ENCODE results near the gene FAM53B. TPM values are rescaled to one million over a fixed set of nuclear protein-coding genes. Genes with fewer than 3 reads are reported as not detected.

Gene FAM53B
- total RNA-seq, 2 experiments from 2014 or later, result 56.6 to 58.5 TPM

DNA sequence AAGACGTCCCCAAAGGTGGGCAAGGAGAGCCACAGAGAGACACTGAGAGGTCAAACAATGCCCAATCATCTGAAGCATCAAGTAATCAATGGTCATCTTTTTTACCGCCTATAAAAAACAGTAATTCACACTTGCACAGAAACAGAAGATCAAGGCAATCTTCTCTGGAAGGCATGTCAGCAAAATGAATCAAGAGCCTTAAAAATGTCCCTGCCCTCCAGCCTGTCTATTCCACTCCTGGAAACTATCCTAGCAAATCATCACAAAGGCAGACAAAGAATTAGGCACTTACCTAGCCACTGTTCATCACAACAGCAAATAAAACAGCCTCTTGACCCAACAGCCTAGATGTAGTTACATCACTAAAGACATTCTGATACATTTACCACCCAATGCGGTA is 48.9 kb downstream of the FAM53B start:
- POLR2A ChIA-PET, result no interaction called here
- Histone ChIP-seq H3K4me1 (ENCODE audit: insufficient read depth, low read length, poor library complexity, severe bottlenecking) (peaks cover 39% of the 10 kb centered on the region), H3K4me3 (ENCODE audit: low read depth, low read length, poor library complexity, severe bottlenecking) (no peak overlapping the region), H3K36me3 (ENCODE audit: insufficient read depth, low read length) (peaks cover 88% of the 10 kb centered on the region), H3K9me3 (ENCODE audit: low read length) (no peaks in the 10 kb centered on the region), H2AFZ (ENCODE audit: low read length) (no peak overlapping the region), H4K20me1 (ENCODE audit: insufficient read depth, low read length) (no peaks in the 10 kb centered on the region), H3K4me2 (ENCODE audit: low read length) (no peak overlapping the region), H3K79me2 (ENCODE audit: insufficient read depth, low read depth, low read length) (no peaks in the 10 kb centered on the region; the same call in 1 of the 2 replicates), H3K9me2 (ENCODE audit: insufficient read depth, low read length) (no peaks in the 10 kb centered on the region), H3K27ac (ENCODE audit: low read depth, low read length, poor library complexity, severe bottlenecking) (no peak overlapping the region)
- CTCF ChIA-PET (ENCODE audit: unreplicated experiment), result no interaction called here
- no peak for DNase-seq (ENCODE audit: low spot score)
- BruUV-seq (replicated peaks), result TSS peak; percentile 40
- no peak for TF ChIP-seq EZH2phosphoT487 (IDR thresholded peaks at IDR 0.05; ENCODE audit: borderline replicate concordance, low read depth, low read length)
- TF ChIP-seq, protein P1, sequence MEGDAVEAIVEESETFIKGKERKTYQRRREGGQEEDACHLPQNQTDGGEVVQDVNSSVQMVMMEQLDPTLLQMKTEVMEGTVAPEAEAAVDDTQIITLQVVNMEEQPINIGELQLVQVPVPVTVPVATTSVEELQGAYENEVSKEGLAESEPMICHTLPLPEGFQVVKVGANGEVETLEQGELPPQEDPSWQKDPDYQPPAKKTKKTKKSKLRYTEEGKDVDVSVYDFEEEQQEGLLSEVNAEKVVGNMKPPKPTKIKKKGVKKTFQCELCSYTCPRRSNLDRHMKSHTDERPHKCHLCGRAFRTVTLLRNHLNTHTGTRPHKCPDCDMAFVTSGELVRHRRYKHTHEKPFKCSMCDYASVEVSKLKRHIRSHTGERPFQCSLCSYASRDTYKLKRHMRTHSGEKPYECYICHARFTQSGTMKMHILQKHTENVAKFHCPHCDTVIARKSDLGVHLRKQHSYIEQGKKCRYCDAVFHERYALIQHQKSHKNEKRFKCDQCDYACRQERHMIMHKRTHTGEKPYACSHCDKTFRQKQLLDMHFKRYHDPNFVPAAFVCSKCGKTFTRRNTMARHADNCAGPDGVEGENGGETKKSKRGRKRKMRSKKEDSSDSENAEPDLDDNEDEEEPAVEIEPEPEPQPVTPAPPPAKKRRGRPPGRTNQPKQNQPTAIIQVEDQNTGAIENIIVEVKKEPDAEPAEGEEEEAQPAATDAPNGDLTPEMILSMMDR (conservative IDR thresholded peaks at IDR 0.05; ENCODE audit: low read length), result no peak
- intact Hi-C loops (cut with micrococcal nuclease; ENCODE audit: unreplicated experiment), result no loop called here

DNA sequence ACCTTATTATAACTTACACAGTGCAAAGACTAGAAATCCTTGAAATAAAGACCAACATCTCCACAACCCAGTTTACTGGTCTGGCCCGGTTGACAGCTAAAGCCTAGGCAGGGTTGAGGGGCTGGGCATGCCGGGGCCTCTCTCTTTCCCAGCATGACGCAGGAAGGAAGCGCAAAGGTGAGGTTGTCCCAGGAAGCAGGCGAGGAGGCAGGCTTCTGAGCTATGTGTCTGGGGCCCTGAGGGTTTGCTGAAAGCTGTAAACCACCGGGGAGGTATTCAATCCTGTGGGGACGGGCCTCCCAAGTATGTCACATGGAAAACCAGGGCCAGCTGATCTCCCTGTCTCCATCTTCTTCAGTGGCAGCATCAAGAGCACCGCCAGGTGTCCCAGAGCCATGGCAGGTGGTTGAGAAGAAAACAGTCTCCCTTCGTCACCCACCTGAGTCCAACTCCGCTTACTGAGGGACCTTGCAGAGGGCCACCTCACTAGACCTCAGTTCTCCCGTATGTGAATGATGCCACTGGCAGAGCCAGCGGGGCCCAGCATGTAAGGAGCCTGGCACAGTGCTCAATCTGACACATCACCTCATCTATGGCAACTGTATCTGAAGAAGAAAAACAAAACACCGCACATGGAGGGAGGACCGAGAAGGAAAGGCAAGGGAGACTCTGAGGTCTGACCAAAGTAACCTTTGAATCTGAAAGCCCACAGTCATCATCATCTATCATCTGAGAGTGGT is 49.5 kb downstream of the FAM53B start:
- Histone ChIP-seq H3K9me3 (ENCODE audit: low read length) (no peaks in the 10 kb centered on the region), H3K36me3 (ENCODE audit: insufficient read depth, low read length) (peaks cover 88% of the 10 kb centered on the region)

More for the DNA sequence above, 49.5 kb downstream of the FAM53B start:
- intact Hi-C loops (cut with micrococcal nuclease; ENCODE audit: unreplicated experiment), result no loop called here
- H3K4me1 ChIP-seq (ENCODE audit: insufficient read depth, low read length, poor library complexity, severe bottlenecking), result peaks cover 39% of the 10 kb centered on the region
- no peak overlapping the region for H3K4me2 ChIP-seq (ENCODE audit: low read length)
- no peaks in the 10 kb centered on the region for H3K9me2 ChIP-seq (ENCODE audit: insufficient read depth, low read length)
- no peak for DNase-seq (ENCODE audit: low spot score)
- no peak for TF ChIP-seq EZH2phosphoT487 (IDR thresholded peaks at IDR 0.05; ENCODE audit: borderline replicate concordance, low read depth, low read length)
- TF ChIP-seq, protein P1 (conservative IDR thresholded peaks at IDR 0.05; ENCODE audit: low read length), result no peak
- no peaks in the 10 kb centered on the region for H4K20me1 ChIP-seq (ENCODE audit: insufficient read depth, low read length)
- ChIA-PET CTCF (ENCODE audit: unreplicated experiment) (no interaction called here), POLR2A (no interaction called here)
- H2AFZ ChIP-seq (ENCODE audit: low read length), result no peak overlapping the region
- no peaks in the 10 kb centered on the region; the same call in 1 of the 2 replicates for H3K79me2 ChIP-seq (ENCODE audit: insufficient read depth, low read depth, low read length)
- H3K4me3 ChIP-seq (ENCODE audit: low read depth, low read length, poor library complexity, severe bottlenecking), result no peak overlapping the region
- BruUV-seq (replicated peaks), result no TSS peak
- no peak overlapping the region for H3K27ac ChIP-seq (ENCODE audit: low read depth, low read length, poor library complexity, severe bottlenecking)
